Measurements from ENCODE around the gene APOL1. TPM values are rescaled to one million over a fixed set of nuclear protein-coding genes. Genes with fewer than 3 reads are reported as not detected.
"Not testable (repeated sequence)": the region's sequence is repeated elsewhere in the genome, so short reads cannot be mapped to it uniquely, and the experiment has no call there.

APOL1 gene
- total RNA-seq, 3 donors from 2014 or later: 26.0 to 85.7 (median 68.5) TPM

GRCh38 chr22:36258701-36259614, 6.0 kb downstream of the APOL1 start:
- Histone ChIP-seq H3K4me1 (ENCODE audit: low read depth) (peaks cover 17% of the 10 kb centered on the region), H3K36me3 (ENCODE audit: low read depth) (no peaks in the 10 kb centered on the region), H3K9me3 (no peaks in the 10 kb centered on the region), H3K4me3 (no peak overlapping the region)
- peak; percentile 19 for ATAC-seq
- intact Hi-C loops (cut with DNase I, micrococcal nuclease): no loop called here
- DNase-seq: peak in 2 of 3 donors; percentile 24 to 36
- TF ChIP-seq CTCF (IDR thresholded peaks at IDR 0.05): no peak

GRCh38 chr22:36259615-36260300, 6.8 kb downstream of the APOL1 start:
- no peak for TF ChIP-seq CTCF (IDR thresholded peaks at IDR 0.05)
- intact Hi-C loops (cut with DNase I, micrococcal nuclease): no loop called here
- ATAC-seq (no peak), DNase-seq (no peak)
- Histone ChIP-seq H3K36me3 (ENCODE audit: low read depth) (no peaks in the 10 kb centered on the region), H3K9me3 (no peaks in the 10 kb centered on the region), H3K4me1 (ENCODE audit: low read depth) (peaks cover 10% of the 10 kb centered on the region), H3K4me3 (no peak overlapping the region)

- H3K36me3 ChIP-seq (ENCODE audit: low read depth); ATAC-seq; H3K4me3 ChIP-seq; DNase-seq; intact Hi-C loops (cut with DNase I, micrococcal nuclease); H3K4me1 ChIP-seq (ENCODE audit: low read depth); H3K9me3 ChIP-seq: not testable (repeated sequence)
These were observed 8.7 kb downstream of the APOL1 start for GRCh38 chr22:36261675-36262074.

- intact Hi-C loops (cut with DNase I, micrococcal nuclease); H3K9me3 ChIP-seq; DNase-seq; H3K36me3 ChIP-seq (ENCODE audit: low read depth); H3K4me3 ChIP-seq; H3K4me1 ChIP-seq (ENCODE audit: low read depth); ATAC-seq: not testable (repeated sequence)
These were observed 9.4 kb downstream of the APOL1 start for GRCh38 chr22:36262307-36262706.

- H3K4me3 ChIP-seq; DNase-seq; H3K9me3 ChIP-seq; intact Hi-C loops (cut with DNase I, micrococcal nuclease); ATAC-seq; H3K36me3 ChIP-seq (ENCODE audit: low read depth); H3K4me1 ChIP-seq (ENCODE audit: low read depth): not testable (repeated sequence)
These were observed 10.3 kb downstream of the APOL1 start for GRCh38 chr22:36263216-36263673.

- H3K4me1 ChIP-seq (ENCODE audit: low read depth); DNase-seq; H3K36me3 ChIP-seq (ENCODE audit: low read depth); intact Hi-C loops (cut with DNase I, micrococcal nuclease); H3K4me3 ChIP-seq; H3K9me3 ChIP-seq; ATAC-seq: not testable (repeated sequence)
These were observed 11.1 kb downstream of the APOL1 start for GRCh38 chr22:36263886-36264664.

GRCh38 chr22:36267058-36267457, 14.1 kb downstream of the APOL1 start:
- no peak for TF ChIP-seq CTCF (IDR thresholded peaks at IDR 0.05)
- no peaks in the 10 kb centered on the region for H3K9me3 ChIP-seq
- no peaks in the 10 kb centered on the region for H3K4me1 ChIP-seq (ENCODE audit: low read depth)
- ATAC-seq: no peak
- no peaks in the 10 kb centered on the region for H3K36me3 ChIP-seq (ENCODE audit: low read depth)
- H3K4me3 ChIP-seq: no peak overlapping the region
- DNase-seq: peak in 1 of 3 donors; percentile 6
- intact Hi-C loops (cut with DNase I, micrococcal nuclease): no loop called here

Measured in mucosa of descending colon (tissue), 3 donors.